Activated CD8-positive, alpha-beta memory T cell treated with anti-CD3 and anti-CD28 coated beads for 24 hours (primary cell): ENCODE results near the gene POM121L2.
A peak's percentile ranks its signal among the peaks of the same experiment; 100 is the strongest.
"Not testable (repeated sequence)": the region's sequence is repeated elsewhere in the genome, so short reads cannot be mapped to it uniquely, and the experiment has no call there.

Source experiments
- DNase-seq: peaks from one replicate; pipeline ENCODE4 v3.0.0-alpha.2; 2020

POM121L2 gene

DNA sequence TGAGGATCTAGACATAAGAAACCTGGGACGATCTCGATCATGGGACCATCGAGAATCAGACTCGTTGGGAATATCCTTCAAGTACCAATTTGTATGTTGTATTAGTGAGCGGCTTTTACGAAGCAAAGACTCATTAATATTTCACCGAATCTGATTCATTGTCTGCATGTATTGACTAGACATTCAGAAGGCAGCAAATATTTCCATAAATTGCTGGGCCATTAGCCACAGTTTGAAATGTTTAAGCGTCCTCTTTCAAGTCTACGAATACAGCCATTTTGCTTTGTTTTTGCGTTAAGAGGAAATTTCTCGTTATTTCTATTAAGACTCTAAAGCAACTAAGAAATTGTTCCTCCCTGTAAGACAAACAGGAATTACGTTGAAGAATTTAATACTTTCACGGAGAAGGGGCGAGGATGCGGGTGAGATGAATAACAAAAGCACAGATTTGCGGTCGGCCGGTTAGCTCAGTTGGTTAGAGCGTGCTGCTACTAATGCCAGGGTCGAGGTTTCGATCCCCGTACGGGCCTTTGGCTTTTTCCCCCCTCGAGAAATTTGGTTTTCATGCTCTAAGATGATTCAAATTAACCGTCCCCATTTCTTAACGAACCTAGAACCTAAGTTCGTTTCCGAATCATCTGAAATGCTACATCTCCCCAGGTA is 18.5 kb downstream of the POM121L2 start:
- DNase-seq, result no peak

GRCh38 chr6:27290850-27291208 is 21.2 kb downstream of the POM121L2 start:
- no peak for DNase-seq

- no peak for DNase-seq
These were observed 21.8 kb downstream of the POM121L2 start for GRCh38 chr6:27290065-27290849.

DNA sequence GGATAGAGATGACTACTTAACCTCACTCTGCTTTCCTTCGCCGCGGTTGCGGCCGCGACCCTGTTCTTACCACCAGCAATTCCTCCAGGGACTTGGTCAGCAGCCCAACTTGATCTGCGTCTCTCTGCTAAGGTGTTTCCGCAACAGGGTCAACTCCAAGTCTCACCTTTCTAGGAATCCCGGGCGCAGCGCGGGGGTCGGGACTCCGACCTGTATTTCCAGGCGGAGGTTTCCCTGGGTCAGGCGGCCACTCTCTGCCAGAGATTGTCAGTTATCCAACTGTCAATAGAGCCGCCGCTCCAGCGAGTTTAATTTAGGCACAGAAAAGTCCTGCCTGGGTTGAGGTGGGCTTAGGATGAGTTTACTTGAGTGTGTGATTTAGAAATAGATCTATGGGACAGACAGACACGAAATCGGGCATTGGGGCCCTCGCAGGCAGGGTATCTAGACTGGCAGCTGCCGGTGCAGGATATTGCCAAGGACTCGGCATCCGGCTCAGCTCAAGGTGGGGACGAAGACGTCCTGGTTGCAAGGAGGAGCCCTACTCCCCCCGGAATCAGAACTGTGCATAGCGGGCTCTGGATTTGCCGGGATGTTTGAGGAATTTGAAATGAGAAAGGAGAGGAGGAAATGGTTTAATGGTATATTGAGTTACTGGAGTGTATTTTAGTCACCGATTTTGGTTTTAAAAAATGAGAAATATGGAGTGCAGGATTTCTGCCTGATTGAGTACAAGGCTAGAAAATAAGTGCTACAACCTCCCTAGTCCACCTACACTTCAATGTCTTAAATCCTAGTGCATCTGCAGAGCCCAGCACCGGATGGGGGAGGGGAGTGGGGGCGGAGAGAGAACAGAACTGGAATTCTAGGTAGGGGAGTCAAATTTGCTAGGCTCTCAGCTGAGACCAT is 23.7 kb downstream of the POM121L2 start:
- DNase-seq, result no peak

DNA sequence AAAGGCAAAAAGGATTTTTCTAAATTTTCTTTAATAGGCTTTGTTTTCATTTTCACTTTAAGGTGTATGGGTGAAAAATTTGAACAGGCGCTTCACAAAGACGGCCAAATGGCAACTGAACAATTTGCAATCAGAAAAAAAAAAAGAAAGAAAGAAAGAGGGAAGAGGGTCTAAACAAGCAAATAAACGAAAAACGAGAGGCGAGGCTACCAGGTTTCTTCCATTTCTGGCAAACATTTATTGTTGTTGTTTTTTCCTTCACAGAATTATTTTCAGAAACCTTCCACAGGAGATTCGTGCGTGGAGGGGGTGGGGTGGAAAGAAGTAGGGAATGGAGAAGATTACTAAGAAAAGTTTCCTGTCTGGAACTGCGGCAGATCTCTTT is 24.3 kb downstream of the POM121L2 start:
- DNase-seq, result no peak

GRCh38 chr6:27286141-27286540 is 25.9 kb downstream of the POM121L2 start:
- no peak for DNase-seq

DNA sequence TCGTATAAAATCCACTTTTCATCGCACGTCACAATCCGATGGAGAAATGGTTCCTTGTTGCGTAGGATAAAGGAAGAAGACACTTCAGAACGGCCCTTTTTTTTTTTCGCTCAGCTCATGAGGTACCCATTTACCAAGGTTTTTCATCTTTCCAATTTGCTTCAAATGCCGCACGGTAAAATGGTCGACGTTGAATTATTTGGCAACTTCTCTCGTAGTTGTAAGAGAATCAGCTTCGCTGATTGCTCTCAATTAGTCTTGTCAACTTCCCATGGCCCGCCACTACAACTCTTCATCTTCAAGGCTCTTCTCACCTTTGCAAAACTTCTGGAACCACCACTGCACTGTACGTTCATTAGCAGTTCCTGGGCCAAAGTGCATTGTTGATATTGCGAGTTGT is 28.8 kb downstream of the POM121L2 start:
- no peak for DNase-seq

DNA sequence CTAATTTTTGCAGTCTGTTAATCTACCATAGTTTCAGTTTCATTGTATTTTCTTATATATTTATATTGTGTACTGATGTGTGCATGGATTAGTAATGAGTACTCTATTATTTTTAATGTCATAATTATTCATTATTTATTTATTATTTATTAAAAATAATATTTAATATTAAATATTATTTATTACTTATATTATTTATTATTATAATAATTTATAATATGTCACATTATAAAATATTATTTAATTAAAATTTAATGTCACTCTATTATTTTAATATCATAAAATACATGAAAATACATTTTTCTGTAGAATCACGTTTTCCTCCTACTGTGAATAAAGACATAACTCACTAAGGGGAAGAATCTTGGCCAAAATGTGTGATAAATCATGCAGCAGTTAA is 30.5 kb downstream of the POM121L2 start:
- no peak for DNase-seq

GRCh38 chr6:27281105-27281539 is 31.0 kb downstream of the POM121L2 start:
- DNase-seq, result no peak

DNA sequence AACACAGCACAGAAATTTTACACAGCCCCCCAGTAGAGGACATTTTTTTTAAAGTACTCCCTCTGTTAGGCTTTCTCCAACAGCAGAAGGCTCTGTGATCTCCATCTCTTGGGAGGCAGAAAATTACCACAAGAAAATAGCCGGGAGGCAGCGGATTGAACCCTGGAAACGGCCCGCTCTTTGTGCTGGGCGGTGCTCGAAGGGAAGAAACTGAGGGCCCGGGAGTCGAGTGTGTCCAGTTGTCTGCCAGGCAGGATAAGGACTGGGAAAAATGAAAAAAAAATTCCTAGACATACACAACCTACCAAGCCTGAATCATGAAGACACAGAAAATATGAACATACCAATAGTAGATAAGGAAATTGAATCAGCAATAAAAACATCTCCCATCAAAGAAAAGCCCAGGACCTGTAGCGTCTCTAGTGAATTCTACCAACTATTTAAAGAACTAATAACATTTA is 31.5 kb downstream of the POM121L2 start:
- no peak for DNase-seq

DNA sequence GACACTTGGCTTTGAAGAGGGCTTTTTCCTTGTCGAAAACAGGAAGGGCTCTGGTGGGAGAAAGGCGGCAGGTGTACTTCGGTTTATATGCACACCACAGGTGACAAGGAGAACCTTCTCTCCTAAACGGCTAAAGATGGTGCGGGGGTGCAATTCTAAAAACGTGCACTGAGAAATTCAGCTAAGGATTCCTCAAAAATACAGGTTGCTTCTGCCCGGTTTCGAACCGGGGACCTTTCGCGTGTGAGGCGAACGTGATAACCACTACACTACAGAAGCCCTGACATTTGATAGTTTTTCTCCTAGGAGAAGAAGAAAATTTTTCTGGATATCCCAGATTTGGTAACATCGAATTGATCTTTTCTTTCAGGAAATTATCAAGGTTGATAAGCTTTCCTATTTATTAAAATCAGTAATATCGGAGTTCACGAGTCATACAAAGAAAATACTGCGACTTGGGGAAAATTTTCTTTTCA is 32.0 kb downstream of the POM121L2 start:
- DNase-seq, result peak; percentile 69

GRCh38 chr6:27279513-27280063 is 32.5 kb downstream of the POM121L2 start:
- DNase-seq, result no peak

- peak; percentile 67 for DNase-seq
These were observed 36.8 kb downstream of the POM121L2 start for GRCh38 chr6:27275025-27275956.

- no peak for DNase-seq
These were observed 38.3 kb downstream of the POM121L2 start for GRCh38 chr6:27273783-27274182.

DNA sequence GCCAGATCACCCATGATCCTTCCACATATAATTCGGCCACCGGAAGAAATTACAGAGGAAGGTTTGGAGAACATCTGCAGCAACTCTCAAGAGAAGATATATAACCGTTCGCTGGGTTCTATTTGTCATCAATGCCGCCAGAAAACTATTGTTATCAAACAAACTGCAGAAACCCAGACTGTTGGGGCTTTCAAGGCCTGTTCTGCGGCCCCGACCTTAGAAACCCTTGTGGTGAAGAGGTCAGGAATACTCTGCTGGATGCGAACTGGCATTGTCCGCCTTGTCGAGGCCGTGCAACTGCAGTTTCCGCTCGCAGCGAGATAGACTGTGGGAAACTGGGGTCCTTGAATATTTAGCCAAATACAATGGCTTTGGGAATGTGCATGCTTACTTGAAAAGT is 43.3 kb downstream of the POM121L2 start:
- DNase-seq, result no peak

- DNase-seq, result no peak
These were observed 44.1 kb downstream of the POM121L2 start for GRCh38 chr6:27267857-27268434.

DNA sequence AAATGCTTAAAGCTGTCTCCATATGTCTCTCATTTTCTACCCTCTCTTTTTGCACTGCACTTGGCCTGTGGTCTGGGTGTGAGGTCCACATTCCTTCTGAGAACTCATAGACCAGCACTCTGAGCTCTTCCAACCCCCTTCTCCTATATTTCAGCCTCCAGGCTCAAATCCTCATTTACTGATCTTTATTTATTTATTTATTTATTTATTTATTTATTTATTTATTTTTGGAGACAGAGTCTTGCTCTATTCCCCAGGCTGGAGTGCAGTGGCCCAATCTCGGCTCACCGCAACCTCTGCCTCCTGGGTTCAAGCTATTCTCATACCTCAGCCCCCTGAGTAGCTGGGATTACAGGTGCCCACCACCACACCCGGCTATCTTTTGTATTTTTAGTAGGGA is 45.1 kb downstream of the POM121L2 start:
- DNase-seq, result not testable (repeated sequence)

- DNase-seq, result no peak
These were observed 48.2 kb downstream of the POM121L2 start for GRCh38 chr6:27263886-27264285.

DNA sequence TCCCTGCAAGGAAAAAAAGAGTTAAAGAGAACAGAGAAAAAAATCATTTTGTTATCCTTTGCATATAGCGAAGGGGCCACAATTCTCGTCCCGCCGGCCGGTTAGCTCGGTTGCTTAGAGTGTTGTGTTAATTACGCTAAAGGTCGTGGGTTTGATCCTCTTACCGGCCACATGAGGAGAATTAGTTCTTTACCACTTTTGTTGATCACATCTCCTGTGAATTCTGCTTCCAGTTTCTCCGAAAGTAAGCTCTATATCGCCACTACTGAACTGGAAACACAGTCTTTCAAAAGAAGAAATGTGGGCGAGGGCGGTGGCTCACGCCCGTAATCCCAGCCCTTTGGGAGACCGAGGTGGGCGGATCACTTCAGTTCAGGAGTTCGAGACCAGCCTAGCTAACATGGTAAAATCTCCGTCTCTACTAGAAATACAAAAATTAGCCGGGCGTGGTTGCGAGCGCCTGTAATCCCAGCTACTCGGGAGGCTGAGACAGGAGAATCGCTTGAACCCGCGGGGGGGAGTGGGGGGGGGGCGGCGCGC is 51.2 kb downstream of the POM121L2 start:
- DNase-seq, result no peak

- DNase-seq, result no peak
These were observed 51.7 kb downstream of the POM121L2 start for GRCh38 chr6:27260369-27260768.
